Neural crest cell (in vitro differentiated cells): Measurements from ENCODE around the gene RNF114. TPM values are rescaled to one million over a fixed set of nuclear protein-coding genes. Genes with fewer than 3 reads are reported as not detected.

Source experiments
- DNase-seq: peaks from one replicate; pipeline ENCODE4 v3.0.0; 2021; ENCODE audit warnings: low read depth, mixed read lengths, low spot score
- H3K27ac Mint-ChIP-seq: one replicate; pipeline ENCODE4 v1.8.0; 2021; ENCODE audit warnings: mild to moderate bottlenecking, mixed read lengths; ENCODE audit not compliant: unreplicated experiment
- H3K27me3 Mint-ChIP-seq: 2 replicates; pipeline ENCODE4 v1.8.0; 2021; ENCODE audit warnings: low read depth, mild to moderate bottlenecking, mixed read lengths
- H3K36me3 Mint-ChIP-seq: 2 replicates; pipeline ENCODE4 v1.8.0; 2021; ENCODE audit warnings: low read depth, mild to moderate bottlenecking, mixed read lengths
- H3K4me1 Mint-ChIP-seq: 2 replicates; pipeline ENCODE4 v1.8.0; 2021; ENCODE audit warnings: mixed read lengths
- H3K4me3 Mint-ChIP-seq: one replicate; pipeline ENCODE4 v1.8.0; 2021; ENCODE audit warnings: mild to moderate bottlenecking, mixed read lengths
- H3K9me3 Mint-ChIP-seq: 2 replicates; pipeline ENCODE4 v1.8.0; 2021; ENCODE audit warnings: mixed read lengths
- total RNA-seq: library from RNA; stranded (reverse); gene quantifications from 2 replicates; pipeline ENCODE4 v1.2.1, GENCODE V29; 2021
- TF ChIP-seq, protein P1 (sequence below): fragments of 200-600 bp; sonication (generic); conservative IDR thresholded peaks from 2 replicates; pipeline ENCODE4 v1.5.0; 2021; ENCODE audit warnings: antibody characterized with exemption, mild to moderate bottlenecking

RNF114 gene
- total RNA-seq, 1 donor from 2014 or later: 53.0 TPM

DNA sequence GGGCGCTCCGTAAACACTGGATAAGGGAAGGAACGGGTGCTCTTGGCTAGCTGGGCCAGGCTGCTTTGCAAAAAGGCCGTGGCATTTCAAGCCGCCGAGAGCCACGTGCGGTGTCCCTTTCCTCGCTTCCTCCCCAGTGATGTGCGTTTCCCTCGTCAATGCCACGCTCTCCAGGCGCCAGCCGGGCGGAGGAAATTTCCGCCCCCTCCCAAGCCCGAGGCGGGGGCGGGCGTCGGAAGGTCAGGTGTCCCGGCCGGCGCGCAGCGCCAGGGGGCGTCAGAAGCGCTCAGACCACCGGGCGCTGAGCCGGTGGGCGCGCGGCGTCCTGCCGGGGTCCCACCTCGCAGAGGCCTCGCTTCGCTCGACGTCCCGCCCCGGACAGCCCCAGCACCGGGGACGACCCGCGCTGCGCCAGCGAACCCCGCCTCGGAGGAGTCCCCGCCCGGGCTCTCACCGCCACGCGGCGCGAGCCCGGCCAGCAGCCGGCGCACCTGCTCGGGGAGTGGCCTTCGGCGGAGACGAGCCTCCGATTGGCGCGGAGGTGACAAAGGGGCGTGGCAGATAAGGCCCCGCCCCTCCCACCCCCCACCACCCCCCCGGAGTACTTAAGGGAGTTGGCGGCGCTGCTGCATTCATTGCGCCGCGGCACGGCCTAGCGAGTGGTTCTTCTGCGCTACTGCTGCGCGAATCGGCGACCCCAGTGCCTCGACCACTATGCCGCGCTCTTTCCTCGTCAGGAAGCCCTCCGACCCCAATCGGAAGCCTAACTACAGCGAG lies 46.3 kb downstream of the RNF114 start, which contains the start of gene SNAI1:
TSS of gene SNAI1 (plus strand) at position 635 of the 777 bp plus-strand sequence. CDS start at position 715, 80 bp downstream.
- Mint-ChIP-seq H3K27me3 (peaks cover 32% of the 10 kb centered on the region), H3K27ac (peak within 1 kb of the TSS; percentile 88), H3K9me3 (no peaks in the 10 kb centered on the region), H3K4me3 (peak within 1 kb of the TSS; percentile 93), H3K36me3 (no peaks in the 10 kb centered on the region), H3K4me1 (peaks cover 54% of the 10 kb centered on the region)
- TF ChIP-seq, protein P1, sequence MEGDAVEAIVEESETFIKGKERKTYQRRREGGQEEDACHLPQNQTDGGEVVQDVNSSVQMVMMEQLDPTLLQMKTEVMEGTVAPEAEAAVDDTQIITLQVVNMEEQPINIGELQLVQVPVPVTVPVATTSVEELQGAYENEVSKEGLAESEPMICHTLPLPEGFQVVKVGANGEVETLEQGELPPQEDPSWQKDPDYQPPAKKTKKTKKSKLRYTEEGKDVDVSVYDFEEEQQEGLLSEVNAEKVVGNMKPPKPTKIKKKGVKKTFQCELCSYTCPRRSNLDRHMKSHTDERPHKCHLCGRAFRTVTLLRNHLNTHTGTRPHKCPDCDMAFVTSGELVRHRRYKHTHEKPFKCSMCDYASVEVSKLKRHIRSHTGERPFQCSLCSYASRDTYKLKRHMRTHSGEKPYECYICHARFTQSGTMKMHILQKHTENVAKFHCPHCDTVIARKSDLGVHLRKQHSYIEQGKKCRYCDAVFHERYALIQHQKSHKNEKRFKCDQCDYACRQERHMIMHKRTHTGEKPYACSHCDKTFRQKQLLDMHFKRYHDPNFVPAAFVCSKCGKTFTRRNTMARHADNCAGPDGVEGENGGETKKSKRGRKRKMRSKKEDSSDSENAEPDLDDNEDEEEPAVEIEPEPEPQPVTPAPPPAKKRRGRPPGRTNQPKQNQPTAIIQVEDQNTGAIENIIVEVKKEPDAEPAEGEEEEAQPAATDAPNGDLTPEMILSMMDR: peak; percentile 65
- peak; percentile 80 for DNase-seq

DNA sequence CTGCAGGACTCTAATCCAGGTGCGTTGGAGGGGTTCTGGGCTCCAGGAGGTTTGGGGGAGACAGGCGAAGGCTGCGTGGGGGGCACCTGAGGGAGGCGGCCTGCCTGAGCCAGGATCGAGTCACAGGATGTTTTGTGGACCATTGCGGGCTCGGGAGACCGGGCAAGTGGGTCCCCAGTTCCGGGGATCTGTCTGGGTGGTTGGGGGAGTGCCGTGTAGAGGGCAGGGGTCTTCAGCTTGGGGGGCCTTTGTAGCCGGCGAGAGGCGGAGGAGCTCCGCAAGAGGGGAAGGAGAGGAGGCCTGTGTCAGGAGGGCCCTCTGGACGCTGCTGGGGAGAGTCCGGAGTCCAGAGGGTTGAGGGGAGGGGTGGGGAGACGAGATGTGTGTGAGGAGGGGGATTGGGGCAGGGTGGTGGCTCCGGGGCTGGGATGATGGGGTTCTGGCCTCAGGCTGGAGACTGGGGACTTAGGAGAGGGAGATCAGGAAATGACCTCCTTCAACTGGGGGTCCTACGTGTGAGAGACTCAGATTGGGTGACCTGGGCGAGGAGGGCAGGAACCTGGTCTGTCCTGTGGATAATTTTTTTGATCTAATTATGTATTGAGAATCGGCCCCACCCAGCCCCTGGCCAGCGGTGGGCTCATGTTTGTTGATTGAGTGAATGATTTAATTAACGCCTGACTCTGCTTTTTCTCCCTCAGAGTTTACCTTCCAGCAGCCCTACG lies 47.1 kb downstream of the RNF114 start:
- Mint-ChIP-seq H3K4me1 (peaks cover 59% of the 10 kb centered on the region), H3K27me3 (peaks cover 32% of the 10 kb centered on the region), H3K36me3 (no peaks in the 10 kb centered on the region), H3K4me3 (peak overlapping the region; percentile 93), H3K9me3 (no peaks in the 10 kb centered on the region), H3K27ac (peak overlapping the region; percentile 75)
- no peak for DNase-seq
- TF ChIP-seq, protein P1: no peak

DNA sequence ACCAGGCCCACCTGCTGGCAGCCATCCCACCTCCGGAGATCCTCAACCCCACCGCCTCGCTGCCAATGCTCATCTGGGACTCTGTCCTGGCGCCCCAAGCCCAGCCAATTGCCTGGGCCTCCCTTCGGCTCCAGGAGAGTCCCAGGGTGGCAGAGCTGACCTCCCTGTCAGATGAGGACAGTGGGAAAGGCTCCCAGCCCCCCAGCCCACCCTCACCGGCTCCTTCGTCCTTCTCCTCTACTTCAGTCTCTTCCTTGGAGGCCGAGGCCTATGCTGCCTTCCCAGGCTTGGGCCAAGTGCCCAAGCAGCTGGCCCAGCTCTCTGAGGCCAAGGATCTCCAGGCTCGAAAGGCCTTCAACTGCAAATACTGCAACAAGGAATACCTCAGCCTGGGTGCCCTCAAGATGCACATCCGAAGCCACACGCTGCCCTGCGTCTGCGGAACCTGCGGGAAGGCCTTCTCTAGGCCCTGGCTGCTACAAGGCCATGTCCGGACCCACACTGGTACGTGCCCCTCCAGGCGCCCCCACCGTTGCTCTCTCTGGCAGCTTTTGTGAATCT lies 47.7 kb downstream of the RNF114 start:
- peaks cover 32% of the 10 kb centered on the region for H3K27me3 Mint-ChIP-seq
- peaks cover 65% of the 10 kb centered on the region for H3K4me1 Mint-ChIP-seq
- TF ChIP-seq, protein P1: no peak
- no peak for DNase-seq
- H3K4me3 Mint-ChIP-seq: peak overlapping the region; percentile 93
- no peaks in the 10 kb centered on the region for H3K36me3 Mint-ChIP-seq
- no peaks in the 10 kb centered on the region for H3K9me3 Mint-ChIP-seq
- no peak overlapping the region for H3K27ac Mint-ChIP-seq

DNA sequence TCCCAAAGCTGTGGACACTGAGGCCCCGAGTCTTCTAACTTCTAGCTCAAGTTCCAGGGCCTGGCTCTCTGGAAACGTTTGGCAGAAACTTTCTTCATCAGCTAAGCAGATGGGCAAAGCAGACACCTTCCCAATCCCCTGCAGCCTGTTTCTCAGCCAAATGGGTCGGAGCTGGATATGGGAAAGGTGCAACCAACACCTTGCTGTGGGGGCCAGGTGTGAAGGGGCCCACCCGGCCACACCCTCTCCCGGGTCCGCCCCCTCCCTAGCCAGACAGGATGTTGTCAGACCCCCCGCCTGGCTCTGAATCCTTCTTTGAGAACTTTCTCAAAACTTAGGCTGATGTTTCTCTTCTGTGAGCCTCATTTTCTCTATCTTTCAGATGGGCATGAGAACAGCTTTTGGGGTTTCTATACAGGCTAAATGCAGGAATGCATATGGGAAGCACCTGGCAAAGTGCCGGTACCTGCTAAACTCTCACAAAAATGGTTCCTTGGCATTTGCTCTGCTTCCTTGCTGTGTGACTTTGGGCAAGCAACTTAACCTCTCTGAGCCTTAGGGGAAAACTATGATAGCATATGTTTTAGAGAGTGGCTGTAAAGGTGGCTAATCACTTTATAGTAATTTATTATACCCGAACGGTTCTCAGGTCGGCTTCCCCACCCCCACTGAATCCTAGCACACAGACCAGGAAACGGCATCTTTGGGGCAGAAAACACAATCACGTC lies 48.4 kb downstream of the RNF114 start:
- Mint-ChIP-seq H3K4me3 (peak overlapping the region; percentile 93), H3K27me3 (peaks cover 29% of the 10 kb centered on the region), H3K27ac (no peak overlapping the region), H3K4me1 (peaks cover 68% of the 10 kb centered on the region), H3K9me3 (no peaks in the 10 kb centered on the region), H3K36me3 (no peaks in the 10 kb centered on the region)
- TF ChIP-seq, protein P1: no peak
- DNase-seq: no peak

DNA sequence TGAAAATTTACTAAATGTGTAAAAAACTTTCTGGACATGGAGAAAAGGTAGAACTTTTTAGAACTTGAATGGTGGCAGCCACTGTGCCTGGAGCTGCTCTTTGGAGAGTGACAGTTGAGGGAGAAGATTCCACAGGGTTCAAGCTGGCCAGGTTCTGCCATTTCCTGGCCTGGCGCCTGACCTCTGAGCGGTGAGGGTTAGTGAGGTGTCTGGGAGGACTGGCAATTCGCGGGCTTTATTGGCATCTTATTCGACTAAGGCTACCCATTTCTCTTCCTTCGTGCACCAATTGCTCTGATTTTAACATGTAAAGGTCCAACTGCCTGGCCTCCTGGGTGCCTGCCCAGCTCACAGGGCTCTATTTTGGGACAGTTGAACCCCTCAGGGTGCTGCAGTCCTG lies 49.0 kb downstream of the RNF114 start:
- H3K9me3 Mint-ChIP-seq: no peaks in the 10 kb centered on the region
- no peaks in the 10 kb centered on the region for H3K36me3 Mint-ChIP-seq
- H3K4me1 Mint-ChIP-seq: peaks cover 73% of the 10 kb centered on the region
- H3K27ac Mint-ChIP-seq: no peak overlapping the region
- H3K4me3 Mint-ChIP-seq: peak overlapping the region; percentile 93
- H3K27me3 Mint-ChIP-seq: peaks cover 23% of the 10 kb centered on the region
- TF ChIP-seq, protein P1: no peak
- no peak for DNase-seq
